ENCODE measurements around the gene STK17A.

STK17A gene

DNA sequence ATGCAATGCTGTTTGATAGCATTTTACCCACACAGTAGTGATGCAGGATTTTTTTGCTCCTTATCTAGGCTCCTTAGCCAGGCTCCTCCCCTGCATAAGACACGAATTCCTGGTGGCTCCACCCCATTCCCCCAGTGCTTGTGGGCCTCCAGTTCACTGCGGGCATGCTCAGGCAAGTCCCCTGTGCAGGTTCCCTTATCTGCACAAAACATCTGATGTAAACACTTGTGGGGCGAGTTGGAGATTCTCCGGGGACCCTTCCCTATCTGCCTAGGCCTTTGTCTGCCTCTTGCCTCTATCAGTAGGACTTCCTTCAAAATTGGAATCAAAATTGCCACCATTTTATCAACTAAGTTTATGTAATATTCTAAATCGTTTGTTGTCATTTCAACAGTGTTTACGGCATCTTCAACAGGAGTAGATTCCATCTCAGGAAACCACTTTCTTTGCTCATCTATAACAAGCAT lies 5.4 kb upstream of the STK17A start (continued):
- TF ChIP-seq, protein P1, sequence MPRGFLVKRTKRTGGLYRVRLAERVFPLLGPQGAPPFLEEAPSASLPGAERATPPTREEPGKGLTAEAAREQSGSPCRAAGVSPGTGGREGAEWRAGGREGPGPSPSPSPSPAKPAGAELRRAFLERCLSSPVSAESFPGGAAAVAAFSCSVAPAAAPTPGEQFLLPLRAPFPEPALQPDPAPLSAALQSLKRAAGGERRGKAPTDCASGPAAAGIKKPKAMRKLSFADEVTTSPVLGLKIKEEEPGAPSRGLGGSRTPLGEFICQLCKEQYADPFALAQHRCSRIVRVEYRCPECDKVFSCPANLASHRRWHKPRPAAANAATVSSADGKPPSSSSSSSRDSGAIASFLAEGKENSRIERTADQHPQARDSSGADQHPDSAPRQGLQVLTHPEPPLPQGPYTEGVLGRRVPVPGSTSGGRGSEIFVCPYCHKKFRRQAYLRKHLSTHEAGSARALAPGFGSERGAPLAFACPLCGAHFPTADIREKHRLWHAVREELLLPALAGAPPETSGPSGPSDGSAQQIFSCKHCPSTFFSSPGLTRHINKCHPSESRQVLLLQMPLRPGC (tag by site-specific recombination; IDR thresholded peaks at IDR 0.05): no peak
- TF ChIP-seq ZNF654 (tag by site-specific recombination; IDR thresholded peaks at IDR 0.05; ENCODE audit: low read depth) (no peak), ZNF266 (tag by site-specific recombination; IDR thresholded peaks at IDR 0.05; ENCODE audit: low read depth) (no peak), SCRT1 (tag by site-specific recombination; IDR thresholded peaks at IDR 0.05; ENCODE audit: borderline replicate concordance) (no peak), ZBTB48 (tag by site-specific recombination; IDR thresholded peaks at IDR 0.05) (peak; percentile 54; the same call in 1 of the 2 replicates), ZBTB17 (tag by site-specific recombination; IDR thresholded peaks at IDR 0.05) (peak; percentile 77), ZNF335 (tag by site-specific recombination; conservative IDR thresholded peaks at IDR 0.05) (peak; percentile 55; the same call in 1 of the 2 replicates), KLF10 (tag by site-specific recombination; IDR thresholded peaks at IDR 0.05) (no peak), ZNF701 (tag by site-specific recombination; IDR thresholded peaks at IDR 0.05) (no peak), ZBTB20 (tag by site-specific recombination; IDR thresholded peaks at IDR 0.05) (no peak), ZNF585B (tag by site-specific recombination; IDR thresholded peaks at IDR 0.05) (no peak), GFI1B (tag by site-specific recombination; IDR thresholded peaks at IDR 0.05) (no peak), ZNF518A (tag by site-specific recombination; conservative IDR thresholded peaks at IDR 0.05; ENCODE audit: low read depth) (peak; percentile 53), ZNF561 (tag by site-specific recombination; IDR thresholded peaks at IDR 0.05; ENCODE audit: borderline replicate concordance) (peak; percentile 65; the same call in 1 of the 2 replicates), ZNF747 (tag by site-specific recombination; IDR thresholded peaks at IDR 0.05) (no peak), ZNF184 (tag by site-specific recombination; IDR thresholded peaks at IDR 0.05) (no peak), ZNF514 (tag by site-specific recombination; IDR thresholded peaks at IDR 0.05) (no peak), FEZF1 (tag by site-specific recombination; IDR thresholded peaks at IDR 0.05) (no peak), ZNF660 (tag by site-specific recombination; IDR thresholded peaks at IDR 0.05) (peak; percentile 78), ZNF768 (tag by site-specific recombination; IDR thresholded peaks at IDR 0.05) (no peak), ZNF398 (tag by site-specific recombination; IDR thresholded peaks at IDR 0.05) (peak; percentile 15; the same call in 1 of the 2 replicates), ZNF501 (tag by site-specific recombination; IDR thresholded peaks at IDR 0.05) (peak; percentile 50; the same call in 1 of the 2 replicates)
- TF ChIP-seq, protein P2, sequence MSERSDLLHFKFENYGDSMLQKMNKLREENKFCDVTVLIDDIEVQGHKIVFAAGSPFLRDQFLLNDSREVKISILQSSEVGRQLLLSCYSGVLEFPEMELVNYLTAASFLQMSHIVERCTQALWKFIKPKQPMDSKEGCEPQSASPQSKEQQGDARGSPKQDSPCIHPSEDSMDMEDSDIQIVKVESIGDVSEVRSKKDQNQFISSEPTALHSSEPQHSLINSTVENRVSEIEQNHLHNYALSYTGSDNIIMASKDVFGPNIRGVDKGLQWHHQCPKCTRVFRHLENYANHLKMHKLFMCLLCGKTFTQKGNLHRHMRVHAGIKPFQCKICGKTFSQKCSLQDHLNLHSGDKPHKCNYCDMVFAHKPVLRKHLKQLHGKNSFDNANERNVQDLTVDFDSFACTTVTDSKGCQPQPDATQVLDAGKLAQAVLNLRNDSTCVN (tag by site-specific recombination; optimal IDR thresholded peaks at IDR 0.05): no peak
- TF ChIP-seq, protein P3, sequence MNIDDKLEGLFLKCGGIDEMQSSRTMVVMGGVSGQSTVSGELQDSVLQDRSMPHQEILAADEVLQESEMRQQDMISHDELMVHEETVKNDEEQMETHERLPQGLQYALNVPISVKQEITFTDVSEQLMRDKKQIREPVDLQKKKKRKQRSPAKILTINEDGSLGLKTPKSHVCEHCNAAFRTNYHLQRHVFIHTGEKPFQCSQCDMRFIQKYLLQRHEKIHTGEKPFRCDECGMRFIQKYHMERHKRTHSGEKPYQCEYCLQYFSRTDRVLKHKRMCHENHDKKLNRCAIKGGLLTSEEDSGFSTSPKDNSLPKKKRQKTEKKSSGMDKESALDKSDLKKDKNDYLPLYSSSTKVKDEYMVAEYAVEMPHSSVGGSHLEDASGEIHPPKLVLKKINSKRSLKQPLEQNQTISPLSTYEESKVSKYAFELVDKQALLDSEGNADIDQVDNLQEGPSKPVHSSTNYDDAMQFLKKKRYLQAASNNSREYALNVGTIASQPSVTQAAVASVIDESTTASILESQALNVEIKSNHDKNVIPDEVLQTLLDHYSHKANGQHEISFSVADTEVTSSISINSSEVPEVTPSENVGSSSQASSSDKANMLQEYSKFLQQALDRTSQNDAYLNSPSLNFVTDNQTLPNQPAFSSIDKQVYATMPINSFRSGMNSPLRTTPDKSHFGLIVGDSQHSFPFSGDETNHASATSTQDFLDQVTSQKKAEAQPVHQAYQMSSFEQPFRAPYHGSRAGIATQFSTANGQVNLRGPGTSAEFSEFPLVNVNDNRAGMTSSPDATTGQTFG (tag by site-specific recombination; IDR thresholded peaks at IDR 0.05; ENCODE audit: borderline replicate concordance): no peak
- TF ChIP-seq, protein P4, sequence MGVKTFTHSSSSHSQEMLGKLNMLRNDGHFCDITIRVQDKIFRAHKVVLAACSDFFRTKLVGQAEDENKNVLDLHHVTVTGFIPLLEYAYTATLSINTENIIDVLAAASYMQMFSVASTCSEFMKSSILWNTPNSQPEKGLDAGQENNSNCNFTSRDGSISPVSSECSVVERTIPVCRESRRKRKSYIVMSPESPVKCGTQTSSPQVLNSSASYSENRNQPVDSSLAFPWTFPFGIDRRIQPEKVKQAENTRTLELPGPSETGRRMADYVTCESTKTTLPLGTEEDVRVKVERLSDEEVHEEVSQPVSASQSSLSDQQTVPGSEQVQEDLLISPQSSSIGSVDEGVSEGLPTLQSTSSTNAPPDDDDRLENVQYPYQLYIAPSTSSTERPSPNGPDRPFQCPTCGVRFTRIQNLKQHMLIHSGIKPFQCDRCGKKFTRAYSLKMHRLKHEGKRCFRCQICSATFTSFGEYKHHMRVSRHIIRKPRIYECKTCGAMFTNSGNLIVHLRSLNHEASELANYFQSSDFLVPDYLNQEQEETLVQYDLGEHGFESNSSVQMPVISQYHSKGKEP (tag by site-specific recombination; IDR thresholded peaks at IDR 0.05): 0 out of 2 replicates have a peak, but pooled peaks have one; percentile 28
